ENCODE results near the gene RAB4A. TPM values are rescaled to one million over a fixed set of nuclear protein-coding genes. Genes with fewer than 3 reads are reported as not detected.

RAB4A gene
- total and polyA plus RNA-seq, 2 of the 8 experiments (the other 6 are each of a cell fraction or from before 2014, with no cell fraction given) = 13.3 to 68.8 TPM

GRCh38 chr1:229249854-229250644 is 20.9 kb upstream of the RAB4A start:
- no peak overlapping the region for H3K27ac ChIP-seq (ENCODE audit: low read depth, low read length)
- no peaks in the 10 kb centered on the region for H3K23me2 ChIP-seq (ENCODE audit: low read depth, low read length)
- H4K8ac ChIP-seq (ENCODE audit: extremely low read depth, insufficient read depth, low read length) = no peak overlapping the region
- FAIRE-seq (no peak), DNase-seq (ENCODE audit: low read depth in 1 of 2, low spot score in 2 of 2) (no peak)
- no peaks in the 10 kb centered on the region for H3K79me1 ChIP-seq (ENCODE audit: low read depth, low read length)
- POLR2A ChIA-PET (ENCODE audit: partially characterized antibody) = no interaction called here
- no peaks in the 10 kb centered on the region; a peak in 1 of 7 replicates for H3K27me3 ChIP-seq (replicated peaks in 1 of 4; ENCODE audit: control insufficient read depth in 3 of 4, extremely low read depth in 1 of 4, insufficient read depth in 3 of 4, low read length in 3 of 4)
- H3K4ac ChIP-seq (replicated peaks; ENCODE audit: insufficient read length, low read depth, low read length) = no peak overlapping the region
- H4K20me1 ChIP-seq (replicated peaks in 1 of 2; ENCODE audit: control insufficient read depth in 1 of 2, insufficient read depth in 2 of 2, low read length in 2 of 2) = no peaks in the 10 kb centered on the region
- no peak overlapping the region; the same call in 1 of the 2 replicates for H2AK5ac ChIP-seq (ENCODE audit: low read depth, low read length)
- H2BK5ac ChIP-seq (ENCODE audit: low read depth, low read length) = no peak overlapping the region; the same call in 1 of the 2 replicates
- H3K23ac ChIP-seq (ENCODE audit: insufficient read length) = no peak overlapping the region
- no peak overlapping the region for H4K5ac ChIP-seq (ENCODE audit: insufficient read length, low read depth, low read length)
- H3K4me2 ChIP-seq (ENCODE audit: insufficient read depth in 1 of 2, low read depth in 2 of 2, low read length in 2 of 2) = no peak overlapping the region
- H2AFZ ChIP-seq (ENCODE audit: low read length) = no peak overlapping the region
- H3K4me1 ChIP-seq (replicated peaks in 1 of 4; ENCODE audit: control insufficient read depth in 3 of 4, insufficient read depth in 4 of 4, low read length in 3 of 4) = peaks cover 3 to 10% (median 7%) of the 10 kb centered on the region in 4 experiments; a peak in 4 of 7 replicates
- H2BK12ac ChIP-seq (ENCODE audit: low read depth, low read length) = peak overlapping the region; percentile 23; the same call in 1 of the 2 replicates
- H3K79me2 ChIP-seq (ENCODE audit: control insufficient read depth in 1 of 2, insufficient read depth in 2 of 2, low read length in 2 of 2) = no peaks in the 10 kb centered on the region
- H2BK120ac ChIP-seq (replicated peaks; ENCODE audit: low read depth, low read length) = no peak overlapping the region
- no peak overlapping the region for H2BK20ac ChIP-seq (ENCODE audit: low read length)
- no peak overlapping the region for H3K14ac ChIP-seq (ENCODE audit: insufficient read length)
- no peak overlapping the region for H3K9ac ChIP-seq (replicated peaks in 1 of 4; ENCODE audit: extremely low read depth in 1 of 4, low read depth in 3 of 4, low read length in 3 of 4)
- H4K91ac ChIP-seq (replicated peaks; ENCODE audit: insufficient read length, low read length) = no peak overlapping the region
- H3K18ac ChIP-seq (ENCODE audit: extremely low read depth, low read length) = no peak overlapping the region
- CTCF ChIA-PET (ENCODE audit: partially characterized antibody) = interaction anchor here (2.3 kb wide), 1 partner anchor 13 kb away, joined by 6 read pairs; no protein-coding TSS in a partner anchor
- no peaks in the 10 kb centered on the region for H3K9me3 ChIP-seq (ENCODE audit: insufficient read depth in 2 of 2, low read depth in 1 of 2, low read length in 1 of 2)
- H3K4me3 ChIP-seq (ENCODE audit: extremely low read depth in 1 of 4, insufficient read depth in 2 of 4, low read depth in 3 of 4, low read length in 4 of 4) = no peak overlapping the region
- TF ChIP-seq SIRT6 (IDR thresholded peaks at IDR 0.05; ENCODE audit: low read length) (no peak), MAFK (IDR thresholded peaks at IDR 0.05; ENCODE audit: low read depth, low read length) (no peak), ATF2 (IDR thresholded peaks at IDR 0.05; ENCODE audit: low read length) (no peak), SUZ12 (IDR thresholded peaks at IDR 0.05; ENCODE audit: low read length) (no peak), KDM4A (IDR thresholded peaks at IDR 0.05; ENCODE audit: low read depth, low read length, severe bottlenecking) (no peak)
- TF ChIP-seq, protein P1, sequence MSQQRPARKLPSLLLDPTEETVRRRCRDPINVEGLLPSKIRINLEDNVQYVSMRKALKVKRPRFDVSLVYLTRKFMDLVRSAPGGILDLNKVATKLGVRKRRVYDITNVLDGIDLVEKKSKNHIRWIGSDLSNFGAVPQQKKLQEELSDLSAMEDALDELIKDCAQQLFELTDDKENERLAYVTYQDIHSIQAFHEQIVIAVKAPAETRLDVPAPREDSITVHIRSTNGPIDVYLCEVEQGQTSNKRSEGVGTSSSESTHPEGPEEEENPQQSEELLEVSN (IDR thresholded peaks at IDR 0.05) = no peak
- no peak overlapping the region for H2BK15ac ChIP-seq (ENCODE audit: low read length)
- H3K56ac ChIP-seq (replicated peaks; ENCODE audit: insufficient read length, low read depth, low read length) = no peak overlapping the region
- no peaks in the 10 kb centered on the region for H3K36me3 ChIP-seq (ENCODE audit: control insufficient read depth in 2 of 4, insufficient read depth in 4 of 4, low read length in 3 of 4)
- 96% methylated on average over 4 of the region's 6 CpGs; no CpG with 5 or more reads in 1 of the 2 experiments for WGBS, 2 experiments (ENCODE audit: extremely low coverage in 1 of 2, insufficient coverage in 1 of 2, insufficient read length in 1 of 2, insufficient replicate concordance in 2 of 2, low coverage in 1 of 2, low lambda C conversion rate in 2 of 2, missing lambda C conversion rate in 1 of 2)
